DMS114 treated with DMSO at 0.1 percent for 48 hours (cell line): ENCODE results near the gene CNKSR3.

Source experiments
- DNase-seq: peaks from one replicate; lab custom pipeline; 2025; ENCODE audit not compliant: unreplicated experiment; lab: John Stamatoyannopoulos, UW

The CNKSR3 gene

GRCh38 chr6:154481521-154482013, 28.9 kb downstream of the CNKSR3 start:
- DNase-seq: no peak

- DNase-seq: no peak
Observed at GRCh38 chr6:154479771-154480639, 30.5 kb downstream of the CNKSR3 start.

DNA sequence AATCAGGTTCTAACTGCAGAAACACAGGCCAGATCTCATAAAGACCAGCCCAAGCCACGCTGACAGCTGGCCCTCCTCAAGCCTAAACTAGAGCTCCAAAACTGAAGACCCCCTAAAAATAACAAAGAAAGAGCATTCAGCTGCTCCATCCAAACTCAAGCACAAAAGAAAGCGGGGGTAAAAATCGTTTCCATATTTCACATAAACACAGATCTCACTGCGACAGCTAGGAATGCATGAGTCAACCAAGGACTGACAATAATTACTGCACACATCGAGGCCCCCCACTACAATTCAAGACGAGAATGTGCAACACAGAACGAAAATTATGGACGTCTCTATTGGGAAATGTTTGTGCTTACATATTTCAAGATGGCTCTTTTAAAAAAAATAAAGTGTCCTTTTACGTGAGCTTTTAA, 31.1 kb downstream of the CNKSR3 start:
- no peak for DNase-seq

DNA sequence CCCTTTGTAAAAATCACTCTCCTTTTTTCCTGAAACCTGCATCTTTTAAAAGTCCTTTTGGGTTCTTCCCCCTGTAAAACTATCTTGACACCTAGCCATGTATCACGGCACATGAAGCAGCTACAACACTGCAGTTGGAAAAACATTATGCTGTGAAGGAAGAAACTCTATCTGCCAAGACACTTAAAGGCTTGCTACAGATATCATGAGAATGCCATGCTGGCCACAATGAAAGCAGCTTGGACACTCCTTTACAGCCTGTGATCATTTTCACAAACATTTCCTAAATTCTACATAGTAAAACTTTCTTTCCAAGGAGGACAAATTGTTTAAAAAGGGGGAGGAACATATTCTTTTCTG, 31.8 kb downstream of the CNKSR3 start:
- no peak for DNase-seq

DNA sequence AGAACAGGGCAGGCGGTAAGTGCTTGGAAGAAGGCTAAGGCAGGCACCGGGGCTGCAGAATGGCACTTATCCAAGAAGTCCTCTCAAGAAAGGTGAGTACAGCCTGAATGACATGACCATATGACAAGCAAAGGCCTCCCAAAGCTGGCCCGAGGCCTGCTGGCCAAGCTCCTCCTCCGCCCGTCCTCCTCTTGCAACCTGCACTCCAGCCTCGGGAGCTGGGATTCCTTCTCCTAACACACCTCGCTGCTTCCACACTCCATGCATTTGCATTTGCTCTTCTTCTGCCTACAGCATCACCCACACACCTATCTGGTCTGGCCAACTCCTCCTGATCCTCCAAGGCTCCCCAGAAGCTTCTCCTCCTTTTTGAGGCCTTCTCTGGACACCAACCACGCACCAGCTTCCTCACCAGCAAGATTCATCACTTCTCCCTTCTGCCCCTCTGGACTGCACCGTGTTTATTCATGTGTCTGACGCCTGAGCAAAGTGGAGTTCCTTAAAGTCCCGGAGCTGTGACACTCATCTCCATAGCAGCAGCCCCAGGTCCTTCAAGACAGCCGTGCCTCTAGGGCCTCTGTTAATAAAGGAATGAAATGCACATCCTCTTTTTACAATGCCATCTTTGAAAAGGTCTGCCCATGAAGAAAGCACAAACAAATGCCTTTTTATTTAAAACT, 32.3 kb downstream of the CNKSR3 start:
- no peak for DNase-seq

- DNase-seq: no peak
Observed at GRCh38 chr6:154476494-154476893, 34.0 kb downstream of the CNKSR3 start.

GRCh38 chr6:154474648-154475428, 35.6 kb downstream of the CNKSR3 start:
- DNase-seq: no peak

DNA sequence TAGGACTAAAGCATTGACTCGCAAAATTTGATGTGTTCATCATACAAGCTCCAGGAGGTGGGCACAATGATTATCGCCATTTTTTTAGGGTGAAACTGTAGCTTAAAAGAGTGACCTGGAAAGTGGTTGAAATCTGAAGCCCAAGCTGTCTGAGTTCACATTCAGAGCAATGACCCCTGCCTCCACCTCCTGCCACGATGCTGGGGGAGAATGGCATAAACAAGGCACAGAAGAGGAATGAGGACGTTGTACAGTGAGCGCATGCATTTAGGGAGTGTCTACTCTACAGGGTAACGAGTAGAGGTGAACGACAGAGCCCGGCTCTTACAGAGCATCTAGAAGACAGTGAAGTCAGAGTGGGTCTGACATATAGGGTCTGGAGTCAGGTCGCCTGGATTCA, 37.2 kb downstream of the CNKSR3 start:
- DNase-seq: no peak

GRCh38 chr6:154471609-154472362, 38.7 kb downstream of the CNKSR3 start:
- DNase-seq: no peak

GRCh38 chr6:154469306-154469935, 41.1 kb downstream of the CNKSR3 start:
- no peak for DNase-seq

GRCh38 chr6:154468760-154469159, 41.7 kb downstream of the CNKSR3 start:
- DNase-seq: no peak

- DNase-seq: no peak
Observed at GRCh38 chr6:154466971-154467679, 43.4 kb downstream of the CNKSR3 start.

DNA sequence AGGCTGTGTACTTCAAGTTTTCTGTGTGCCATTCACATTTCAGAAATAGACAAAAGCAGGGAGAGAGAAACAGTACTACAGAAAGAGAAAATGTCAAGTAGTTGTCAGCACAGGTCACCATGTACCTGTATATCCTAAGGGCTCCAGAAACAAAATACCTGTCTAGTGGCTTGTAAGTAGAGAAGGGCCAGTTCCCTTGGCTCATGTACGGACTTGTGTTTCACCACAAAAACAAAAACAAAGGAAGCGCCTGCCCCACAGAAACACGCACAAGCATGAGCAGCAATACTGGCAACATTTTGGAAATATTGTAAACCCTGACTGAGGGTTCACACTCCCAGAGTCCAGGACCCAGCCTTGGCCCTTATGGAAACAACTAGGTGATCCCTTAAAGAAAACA, 44.3 kb downstream of the CNKSR3 start:
- DNase-seq: no peak

- DNase-seq: no peak
Observed at GRCh38 chr6:154463573-154464419, 46.7 kb downstream of the CNKSR3 start.

DNA sequence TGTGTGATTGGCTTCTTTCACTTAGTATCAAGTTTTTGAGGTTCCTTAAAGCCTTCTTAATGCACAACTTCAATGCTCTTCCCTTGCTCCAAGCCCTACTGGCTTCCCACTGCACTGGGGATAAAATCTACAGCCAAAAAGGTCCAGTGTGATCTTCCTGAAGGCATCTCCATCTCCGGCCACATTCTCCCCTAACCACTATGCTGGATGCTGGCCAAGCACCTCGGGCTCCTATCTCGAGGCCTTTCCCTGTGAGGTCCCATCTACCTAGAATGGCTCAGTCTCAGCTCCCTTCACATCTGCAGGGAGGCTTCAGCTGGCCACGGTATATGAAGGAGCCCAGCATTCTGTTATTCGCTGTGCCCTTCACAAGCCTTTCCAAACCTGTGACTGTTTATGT, 48.1 kb downstream of the CNKSR3 start:
- DNase-seq: no peak

GRCh38 chr6:154461348-154461747, 49.1 kb downstream of the CNKSR3 start:
- DNase-seq: no peak

- DNase-seq: no peak
Observed at GRCh38 chr6:154460306-154461071, 50.0 kb downstream of the CNKSR3 start.

- no peak for DNase-seq
Observed at GRCh38 chr6:154459513-154459912, 51.0 kb downstream of the CNKSR3 start.
